Epithelial cell of esophagus (primary cell): ENCODE data around the gene UCP2.

ENCODE experiments used
- DNase-seq: peaks from one replicate; pipeline ENCODE4 v3.0.0; 2010; ENCODE audit warnings: low read depth
- H3K4me3 ChIP-seq: 2 replicates; pipeline ENCODE4 v1.5.1; 2011; ENCODE audit warnings: mild to moderate bottlenecking, low read length, control low read depth
- TF ChIP-seq, protein P1 (sequence below): IDR thresholded peaks from 2 replicates; pipeline ENCODE4 v1.5.1; 2011; ENCODE audit warnings: low read depth, mild to moderate bottlenecking, low read length, control low read depth, inconsistent platforms; ENCODE audit not compliant: insufficient read depth; ENCODE audit errors: missing control alignments

UCP2 gene

DNA sequence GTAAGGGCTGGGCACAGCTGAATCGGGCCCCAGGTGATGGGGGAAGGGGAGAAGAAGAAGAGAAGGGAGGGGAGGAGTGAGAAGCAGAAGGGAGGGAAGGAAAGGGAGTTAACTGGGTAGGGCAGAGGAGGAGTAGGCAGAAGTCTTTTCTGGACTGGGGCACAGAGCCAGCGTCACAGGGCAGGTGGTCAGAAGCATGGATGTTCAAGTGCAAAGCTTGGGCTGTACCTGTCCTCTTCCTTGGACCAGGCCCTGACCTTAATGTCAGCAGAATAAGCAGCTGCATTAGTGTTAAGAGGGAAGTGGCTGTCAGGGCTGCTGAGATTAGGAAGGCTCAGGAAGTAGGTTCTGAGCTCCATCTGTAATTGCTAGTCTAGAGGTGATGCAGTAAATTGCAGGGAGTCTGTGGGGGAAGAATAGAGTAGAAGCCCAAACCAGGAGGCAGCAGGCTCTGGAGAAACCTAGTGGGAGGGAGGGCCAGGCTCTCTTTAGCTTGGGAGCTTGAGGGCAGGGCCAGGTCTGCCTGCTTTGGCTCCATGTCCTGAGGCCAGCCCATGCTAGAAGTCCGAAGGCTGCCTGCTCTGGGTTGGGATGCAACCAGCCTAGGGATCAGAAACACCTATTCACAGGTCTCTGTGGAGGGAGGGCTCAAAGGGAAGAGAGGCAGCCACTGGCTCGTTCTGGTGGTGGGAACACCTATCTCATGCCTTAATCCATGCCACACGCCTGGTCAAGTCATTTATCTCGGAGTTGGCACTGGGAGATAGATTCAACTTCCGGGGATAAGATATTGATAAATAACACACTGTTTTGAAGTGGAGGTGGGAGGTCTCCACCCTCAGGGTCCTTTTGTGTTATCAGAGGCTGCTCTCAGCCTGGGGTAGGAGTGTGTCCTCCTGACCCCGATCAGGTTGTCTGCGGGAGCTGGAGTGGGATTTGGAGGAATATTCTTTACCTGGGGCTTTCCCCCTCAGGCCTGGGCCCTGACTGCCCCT lies 28.0 kb upstream of the UCP2 start:
- no peak for DNase-seq
- no peak overlapping the region for H3K4me3 ChIP-seq
- TF ChIP-seq, protein P1, sequence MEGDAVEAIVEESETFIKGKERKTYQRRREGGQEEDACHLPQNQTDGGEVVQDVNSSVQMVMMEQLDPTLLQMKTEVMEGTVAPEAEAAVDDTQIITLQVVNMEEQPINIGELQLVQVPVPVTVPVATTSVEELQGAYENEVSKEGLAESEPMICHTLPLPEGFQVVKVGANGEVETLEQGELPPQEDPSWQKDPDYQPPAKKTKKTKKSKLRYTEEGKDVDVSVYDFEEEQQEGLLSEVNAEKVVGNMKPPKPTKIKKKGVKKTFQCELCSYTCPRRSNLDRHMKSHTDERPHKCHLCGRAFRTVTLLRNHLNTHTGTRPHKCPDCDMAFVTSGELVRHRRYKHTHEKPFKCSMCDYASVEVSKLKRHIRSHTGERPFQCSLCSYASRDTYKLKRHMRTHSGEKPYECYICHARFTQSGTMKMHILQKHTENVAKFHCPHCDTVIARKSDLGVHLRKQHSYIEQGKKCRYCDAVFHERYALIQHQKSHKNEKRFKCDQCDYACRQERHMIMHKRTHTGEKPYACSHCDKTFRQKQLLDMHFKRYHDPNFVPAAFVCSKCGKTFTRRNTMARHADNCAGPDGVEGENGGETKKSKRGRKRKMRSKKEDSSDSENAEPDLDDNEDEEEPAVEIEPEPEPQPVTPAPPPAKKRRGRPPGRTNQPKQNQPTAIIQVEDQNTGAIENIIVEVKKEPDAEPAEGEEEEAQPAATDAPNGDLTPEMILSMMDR, result no peak

- TF ChIP-seq, protein P1, result no peak
- no peak overlapping the region for H3K4me3 ChIP-seq
- no peak for DNase-seq
Measured at GRCh38 chr11:74009675-74010305, 27.1 kb upstream of the UCP2 start.

DNA sequence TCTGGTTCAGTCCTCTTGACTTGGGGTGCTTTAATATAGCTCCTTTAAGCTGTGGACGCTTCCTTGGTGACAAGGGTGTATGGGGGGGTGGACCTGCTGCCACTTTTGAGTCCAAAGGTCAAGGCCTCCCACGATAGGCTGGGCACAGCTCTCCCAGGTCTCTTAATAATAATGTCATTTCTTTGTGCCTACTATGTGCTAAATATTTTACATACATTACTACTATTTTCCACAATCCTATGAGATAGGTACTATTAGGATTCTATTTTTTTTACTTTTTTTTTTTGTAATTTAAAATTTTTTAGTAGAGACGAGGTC lies 26.5 kb upstream of the UCP2 start:
- no peak overlapping the region for H3K4me3 ChIP-seq
- no peak for DNase-seq
- TF ChIP-seq, protein P1, result no peak

GRCh38 chr11:74008373-74009229 lies 26.0 kb upstream of the UCP2 start, which contains the start of gene UCP3:
TSS of gene UCP3 (minus strand) at chr11:74009085. CDS start at chr11:74007042, 2,043 bp downstream.
- H3K4me3 ChIP-seq, result no peak within 1 kb of the TSS
- no peak for DNase-seq
- TF ChIP-seq, protein P1, result no peak

DNA sequence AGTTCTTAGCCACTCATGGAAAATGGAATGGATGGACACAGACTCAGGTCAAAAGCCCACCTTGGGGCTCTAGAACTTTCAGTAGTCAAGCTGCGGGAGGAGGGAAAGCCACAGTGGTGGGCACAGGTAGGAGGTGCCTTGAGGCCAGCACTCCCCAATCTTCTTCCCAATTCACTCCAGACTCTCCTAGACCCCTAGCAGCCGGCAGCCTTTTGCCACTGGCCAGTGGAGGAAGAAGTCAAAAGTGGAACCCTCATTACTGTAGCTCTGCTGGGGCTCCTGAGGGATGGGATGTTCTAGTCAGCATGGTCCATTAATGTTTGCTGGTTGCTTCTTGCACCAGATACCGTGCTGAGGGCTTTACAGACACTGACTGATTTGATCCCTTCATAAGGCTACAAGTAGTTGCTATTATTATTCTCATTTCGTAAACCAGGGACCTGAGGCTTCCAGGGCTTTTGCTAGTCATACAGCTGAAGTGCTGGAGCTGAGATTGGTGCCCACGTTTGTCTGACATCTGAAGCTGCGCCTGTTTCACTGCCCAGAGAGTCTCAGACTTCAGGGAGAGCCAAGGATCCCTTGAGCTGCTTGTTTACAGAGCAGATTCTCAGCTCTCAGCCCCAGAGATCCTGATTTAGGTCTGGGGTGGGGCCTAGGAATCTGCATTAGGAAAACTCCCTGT lies 25.2 kb upstream of the UCP2 start:
- TF ChIP-seq, protein P1, result no peak
- H3K4me3 ChIP-seq, result no peak overlapping the region
- no peak for DNase-seq

DNA sequence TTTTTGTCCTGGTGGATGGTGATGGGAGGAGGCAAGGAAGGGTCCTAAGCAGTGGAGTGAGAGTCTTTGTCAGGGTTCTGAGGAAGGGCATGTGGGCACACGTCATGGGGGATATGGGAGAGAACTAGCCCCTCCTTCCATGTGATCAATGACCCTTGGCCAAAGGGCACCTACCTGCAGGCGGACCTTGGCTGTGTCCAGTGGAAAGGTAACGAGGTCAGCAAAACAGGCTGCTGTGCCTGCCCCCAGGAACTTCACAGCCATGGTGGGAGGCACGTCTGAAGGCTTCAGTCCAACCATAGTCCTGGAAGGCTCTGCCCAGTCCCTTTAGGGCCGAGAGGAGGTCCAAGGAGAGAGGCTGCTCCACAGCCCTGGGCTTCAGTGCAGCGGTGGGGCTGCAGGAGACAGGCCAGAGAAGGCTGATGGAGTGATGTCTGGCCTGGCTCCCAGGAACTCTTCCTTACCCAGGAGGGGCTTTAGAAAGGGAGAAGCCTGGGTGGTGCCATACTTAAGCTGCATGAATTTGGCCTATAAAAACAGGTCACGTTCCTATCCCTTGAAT lies 24.2 kb upstream of the UCP2 start:
- TF ChIP-seq, protein P1, result no peak
- DNase-seq, result no peak
- no peak overlapping the region for H3K4me3 ChIP-seq
